HL-60 (cell line): ENCODE data around the gene GRM4.
"Not testable (repeated sequence)": the region's sequence is repeated elsewhere in the genome, so short reads cannot be mapped to it uniquely, and the experiment has no call there.

ENCODE experiments used
- CTCF ChIP-seq: IDR thresholded peaks from one replicate; pipeline ENCODE4 v1.5.1; 2011; ENCODE audit warnings: low read length, control low read depth, inconsistent platforms; ENCODE audit not compliant: insufficient read depth
- GABPA ChIP-seq: IDR thresholded peaks from 2 replicates; pipeline ENCODE4 v1.6.1; 2012; ENCODE audit warnings: low read depth
- POLR2AphosphoS5 ChIP-seq: IDR thresholded peaks from 2 replicates; pipeline ENCODE4 v1.6.1; 2012; ENCODE audit warnings: low read depth
- REST ChIP-seq: IDR thresholded peaks from 2 replicates; pipeline ENCODE4 v1.6.1; 2012; ENCODE audit warnings: low read depth; ENCODE audit not compliant: insufficient replicate concordance
- SPI1 ChIP-seq: IDR thresholded peaks from 2 replicates; pipeline ENCODE4 v1.6.1; 2012; ENCODE audit warnings: low read depth, mild to moderate bottlenecking, borderline replicate concordance

GRCh38 chr6:34184726-34185125 is 38.8 kb upstream of the GRM4 start:
- not testable (repeated sequence) for TF ChIP-seq CTCF, POLR2AphosphoS5, GABPA, REST, SPI1
